GM18909 (cell line): ENCODE results near the gene DPEP2.
"Not testable (repeated sequence)": the region's sequence is repeated elsewhere in the genome, so short reads cannot be mapped to it uniquely, and the experiment has no call there.

Source experiments
- ATAC-seq: cut with Tn5 transposase; IDR thresholded peaks from one replicate; pipeline ENCODE4 v1.9.1; 2021; ENCODE audit warnings: mild to moderate bottlenecking; ENCODE audit not compliant: unreplicated experiment, poor library complexity

DPEP2 gene

DNA sequence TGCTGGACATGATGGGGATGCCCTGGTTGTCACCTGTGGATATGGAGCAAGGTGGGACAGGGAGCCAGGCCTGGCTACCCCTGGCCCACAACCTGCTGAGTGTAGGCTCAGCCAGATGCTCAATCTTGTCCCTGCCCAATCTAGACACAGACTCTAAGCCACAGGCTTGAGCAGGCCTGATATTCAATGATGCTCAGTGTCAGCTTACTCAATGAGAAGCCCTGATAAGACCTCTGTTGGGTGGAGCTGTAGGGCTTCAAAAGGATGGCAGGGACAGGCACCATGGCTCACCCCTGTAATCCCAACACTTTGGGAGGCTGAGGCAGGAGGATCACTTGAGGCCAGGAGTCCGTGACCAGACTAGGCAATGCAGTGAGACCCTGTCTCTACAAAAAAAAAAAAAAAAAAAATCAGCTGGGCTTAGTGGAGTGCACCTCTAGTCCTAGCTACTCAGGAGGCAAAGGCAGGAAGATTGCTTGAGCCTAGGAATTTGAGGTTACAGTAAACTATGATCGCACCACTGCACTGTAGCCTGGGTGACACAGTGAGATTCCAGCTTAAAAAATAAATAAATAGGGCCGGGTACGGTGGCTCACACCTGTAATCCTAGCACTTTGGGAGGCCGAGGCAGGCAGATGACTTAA is 58.7 kb downstream of the DPEP2 start:
- ATAC-seq = no peak

DNA sequence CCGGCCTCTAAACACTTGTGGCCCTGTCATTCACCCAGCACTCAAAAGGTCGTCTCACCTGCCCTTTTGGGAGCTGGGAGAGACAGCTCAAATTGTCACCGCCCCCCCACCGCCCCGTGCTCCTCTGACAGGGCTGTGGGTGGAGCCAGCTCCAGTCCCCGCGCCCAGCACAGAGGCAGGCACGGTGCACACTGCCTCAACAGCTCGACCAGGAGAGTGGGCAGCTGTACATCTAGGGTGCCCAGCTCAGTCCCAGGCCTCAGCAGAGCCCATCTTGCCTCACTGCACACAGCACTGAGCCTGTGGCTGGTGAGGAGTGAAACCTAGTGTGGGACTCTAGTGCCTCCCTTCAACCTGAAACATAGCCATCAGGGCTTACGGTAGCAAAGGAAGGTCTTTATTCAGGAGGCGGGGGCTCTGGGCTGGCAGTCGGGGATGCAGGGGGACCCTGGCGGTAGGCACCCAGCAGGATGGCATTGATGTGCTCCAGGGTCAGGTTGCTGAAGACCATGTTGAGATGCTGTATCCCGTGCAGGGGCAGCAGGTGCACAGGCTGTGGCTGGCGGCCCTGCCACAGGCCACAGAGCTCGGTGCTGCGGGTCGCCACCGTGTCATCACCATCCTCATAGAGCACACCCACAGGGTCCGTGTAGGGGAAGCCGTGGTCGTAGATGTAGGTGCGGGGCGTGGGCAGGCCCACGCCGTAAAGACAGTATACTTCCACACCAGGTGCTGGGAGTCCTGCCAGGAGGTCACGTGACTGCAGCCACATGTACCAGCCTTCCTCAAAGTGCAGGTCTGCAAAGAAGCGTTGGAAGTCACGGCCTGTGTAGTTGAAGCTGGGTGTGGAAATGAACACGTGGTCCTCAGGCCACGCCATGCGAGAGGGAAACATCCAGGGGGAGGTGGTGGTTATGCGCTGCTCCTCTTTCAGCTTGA is 59.5 kb downstream of the DPEP2 start:
- no peak for ATAC-seq

DNA sequence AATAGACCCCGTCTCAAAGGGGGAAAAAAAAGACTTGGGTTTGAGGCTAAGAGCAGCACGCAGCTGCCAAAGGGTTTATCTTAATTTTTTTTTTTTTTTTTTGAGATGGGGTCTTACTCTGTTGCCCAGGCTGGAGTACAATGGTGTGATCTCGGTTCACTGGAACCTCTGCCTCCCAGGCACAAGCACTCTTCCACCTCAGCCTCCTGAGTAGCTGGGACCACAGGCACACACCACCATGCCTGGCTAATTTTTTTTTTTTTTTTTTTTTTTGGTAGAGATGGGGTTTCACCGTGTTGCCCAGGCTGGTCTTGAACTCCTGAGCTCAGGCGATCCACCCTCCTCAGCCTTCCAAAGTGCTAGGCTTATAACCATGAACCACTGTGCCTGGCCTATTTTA is 61.6 kb downstream of the DPEP2 start:
- ATAC-seq = not testable (repeated sequence)
